Suprapubic skin (tissue), 4 donors: ENCODE measurements around the gene LCN10.

Experiments used
- CTCF ChIP-seq, 2 donors: fragments of 200-600 bp in 1 of 2; fragments of 450-650 bp in 1 of 2; sonication (generic) in 1 of 2; IDR thresholded peaks; one replicate each; pipeline ENCODE4 v1.5.1; 2016 to 2019; ENCODE audit warnings: antibody characterized with exemption in 2 of 2, mild to moderate bottlenecking in 1 of 2, moderate library complexity in 1 of 2
- EP300 ChIP-seq: sonication (generic); formaldehyde crosslinking; IDR thresholded peaks from one replicate; pipeline ENCODE4 v1.6.1; 2017; ENCODE audit warnings: antibody characterized with exemption
- POLR2A ChIP-seq, 2 donors: fragments of 450-650 bp; IDR thresholded peaks; one replicate each; pipeline ENCODE4 v1.6.1; 2017; ENCODE audit warnings: antibody characterized with exemption in 2 of 2, mild to moderate bottlenecking in 2 of 2, moderate library complexity in 2 of 2
- POLR2AphosphoS5 ChIP-seq, 3 donors: sonication (generic); formaldehyde crosslinking; IDR thresholded peaks; one replicate each; pipeline ENCODE4 v1.6.1; 2017; ENCODE audit warnings: antibody characterized with exemption in 3 of 3

DNA sequence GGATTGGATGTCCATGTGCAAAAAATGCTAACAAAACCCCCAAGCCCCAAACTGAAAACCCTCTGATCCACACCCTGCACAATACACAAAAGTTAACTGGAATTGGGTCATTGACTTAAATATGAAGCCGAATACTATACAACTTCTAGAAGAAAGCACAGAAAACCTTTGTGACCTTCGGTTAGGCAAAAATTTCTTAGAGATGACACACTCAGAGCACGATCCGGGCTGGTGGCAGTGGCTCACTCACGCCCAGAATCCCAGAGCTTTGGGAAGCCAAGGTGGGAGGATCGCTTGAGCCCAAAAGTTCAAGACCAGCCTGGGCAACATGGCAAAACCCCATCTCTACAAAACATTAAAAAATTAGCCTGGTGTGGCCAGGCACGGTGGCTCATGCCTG lies 32.2 kb downstream of the LCN10 start:
- no peak for TF ChIP-seq POLR2AphosphoS5 (IDR thresholded peaks at IDR 0.05)
- no peak for TF ChIP-seq CTCF (IDR thresholded peaks at IDR 0.05)
- TF ChIP-seq EP300, result no peak
- TF ChIP-seq POLR2A (IDR thresholded peaks at IDR 0.05), result no peak
